PFSK-1 (cell line): ENCODE results near the gene DAB1.

Experiments
- FOXP2 ChIP-seq: optimal IDR thresholded peaks from 2 replicates; pipeline ENCODE3; 2011; ENCODE audit warnings: borderline replicate concordance, control low read depth, inconsistent platforms; ENCODE audit not compliant: insufficient read depth; ENCODE audit errors: extremely low read length, extremely low read depth
- POLR2AphosphoS5 ChIP-seq: IDR thresholded peaks from 2 replicates; pipeline ENCODE4 v1.6.1; 2012; ENCODE audit warnings: low read depth, mild to moderate bottlenecking, control low read depth, low read length, moderate library complexity
- SIN3A ChIP-seq: IDR thresholded peaks from 2 replicates; pipeline ENCODE4 v1.6.1; 2012; ENCODE audit warnings: mild to moderate bottlenecking, low read length, moderate library complexity, borderline replicate concordance; ENCODE audit not compliant: insufficient read depth
- TAF1 ChIP-seq: IDR thresholded peaks from 2 replicates; pipeline ENCODE4 v1.6.1; 2012; ENCODE audit warnings: low read length, control low read depth, borderline replicate concordance; ENCODE audit not compliant: insufficient read depth
- TF ChIP-seq, protein P1 (sequence below), 2 experiments: IDR thresholded peaks; 2 replicates each; pipeline versions ENCODE4 v1.6.1 to v1.8.0; 2011 to 2012; ENCODE audit warnings: low read depth in 2 of 2, low read length in 2 of 2, control low read depth in 1 of 2, inconsistent platforms in 1 of 2, mild to moderate bottlenecking in 1 of 2, moderate library complexity in 1 of 2; ENCODE audit not compliant: insufficient read depth in 1 of 2

Gene DAB1

DNA sequence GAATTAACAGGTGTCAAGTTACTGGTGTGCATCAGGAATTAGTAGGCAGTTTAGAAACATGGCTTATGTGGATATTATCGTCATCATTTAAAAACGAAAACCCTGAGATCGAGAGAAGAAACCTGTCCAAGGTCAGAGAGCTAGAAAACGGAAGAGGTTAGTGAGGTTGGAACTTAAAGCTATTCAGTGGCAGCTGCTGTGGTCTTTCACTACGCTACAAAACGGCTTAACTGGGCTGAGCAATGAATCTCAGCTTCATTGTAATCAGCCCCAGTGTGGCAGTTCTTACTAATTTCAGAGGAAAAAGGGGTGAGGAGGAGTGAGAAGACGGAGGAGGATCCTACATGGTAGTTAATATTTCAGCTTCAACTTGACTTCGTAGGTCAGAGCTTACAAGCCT is 77.9 kb downstream of the DAB1 start:
- TF ChIP-seq TAF1: no peak
- no peak for TF ChIP-seq POLR2AphosphoS5
- TF ChIP-seq, protein P1, sequence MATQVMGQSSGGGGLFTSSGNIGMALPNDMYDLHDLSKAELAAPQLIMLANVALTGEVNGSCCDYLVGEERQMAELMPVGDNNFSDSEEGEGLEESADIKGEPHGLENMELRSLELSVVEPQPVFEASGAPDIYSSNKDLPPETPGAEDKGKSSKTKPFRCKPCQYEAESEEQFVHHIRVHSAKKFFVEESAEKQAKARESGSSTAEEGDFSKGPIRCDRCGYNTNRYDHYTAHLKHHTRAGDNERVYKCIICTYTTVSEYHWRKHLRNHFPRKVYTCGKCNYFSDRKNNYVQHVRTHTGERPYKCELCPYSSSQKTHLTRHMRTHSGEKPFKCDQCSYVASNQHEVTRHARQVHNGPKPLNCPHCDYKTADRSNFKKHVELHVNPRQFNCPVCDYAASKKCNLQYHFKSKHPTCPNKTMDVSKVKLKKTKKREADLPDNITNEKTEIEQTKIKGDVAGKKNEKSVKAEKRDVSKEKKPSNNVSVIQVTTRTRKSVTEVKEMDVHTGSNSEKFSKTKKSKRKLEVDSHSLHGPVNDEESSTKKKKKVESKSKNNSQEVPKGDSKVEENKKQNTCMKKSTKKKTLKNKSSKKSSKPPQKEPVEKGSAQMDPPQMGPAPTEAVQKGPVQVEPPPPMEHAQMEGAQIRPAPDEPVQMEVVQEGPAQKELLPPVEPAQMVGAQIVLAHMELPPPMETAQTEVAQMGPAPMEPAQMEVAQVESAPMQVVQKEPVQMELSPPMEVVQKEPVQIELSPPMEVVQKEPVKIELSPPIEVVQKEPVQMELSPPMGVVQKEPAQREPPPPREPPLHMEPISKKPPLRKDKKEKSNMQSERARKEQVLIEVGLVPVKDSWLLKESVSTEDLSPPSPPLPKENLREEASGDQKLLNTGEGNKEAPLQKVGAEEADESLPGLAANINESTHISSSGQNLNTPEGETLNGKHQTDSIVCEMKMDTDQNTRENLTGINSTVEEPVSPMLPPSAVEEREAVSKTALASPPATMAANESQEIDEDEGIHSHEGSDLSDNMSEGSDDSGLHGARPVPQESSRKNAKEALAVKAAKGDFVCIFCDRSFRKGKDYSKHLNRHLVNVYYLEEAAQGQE (IDR thresholded peaks at IDR 0.05; ENCODE audit: insufficient read depth in 1 of 2, low read depth in 2 of 2, low read length in 2 of 2): no peak
- TF ChIP-seq FOXP2: no peak
- no peak for TF ChIP-seq SIN3A

DNA sequence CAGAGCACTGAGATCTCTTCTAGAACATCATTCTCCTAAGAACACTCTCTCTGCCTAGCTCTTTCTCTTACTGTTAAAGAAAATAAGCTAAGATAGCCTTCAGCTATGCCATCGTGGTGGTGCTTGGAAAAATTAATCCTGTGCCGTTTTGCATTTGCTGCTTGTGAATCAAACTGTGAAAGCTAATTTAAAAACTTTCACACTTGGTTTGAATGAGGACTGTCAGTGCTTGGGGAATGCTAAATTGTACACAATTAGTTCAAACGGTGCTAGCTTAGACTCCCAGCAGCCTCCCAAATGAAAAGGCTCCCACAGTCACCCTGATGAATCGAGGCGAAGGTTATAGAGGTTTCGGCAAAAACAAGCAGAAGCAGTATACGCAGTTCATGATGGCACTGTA is 79.6 kb downstream of the DAB1 start:
- TF ChIP-seq POLR2AphosphoS5 (no peak), SIN3A (no peak), TAF1 (no peak), FOXP2 (no peak)
- TF ChIP-seq, protein P1 (IDR thresholded peaks at IDR 0.05; ENCODE audit: insufficient read depth in 1 of 2, low read depth in 2 of 2, low read length in 2 of 2): no peak

DNA sequence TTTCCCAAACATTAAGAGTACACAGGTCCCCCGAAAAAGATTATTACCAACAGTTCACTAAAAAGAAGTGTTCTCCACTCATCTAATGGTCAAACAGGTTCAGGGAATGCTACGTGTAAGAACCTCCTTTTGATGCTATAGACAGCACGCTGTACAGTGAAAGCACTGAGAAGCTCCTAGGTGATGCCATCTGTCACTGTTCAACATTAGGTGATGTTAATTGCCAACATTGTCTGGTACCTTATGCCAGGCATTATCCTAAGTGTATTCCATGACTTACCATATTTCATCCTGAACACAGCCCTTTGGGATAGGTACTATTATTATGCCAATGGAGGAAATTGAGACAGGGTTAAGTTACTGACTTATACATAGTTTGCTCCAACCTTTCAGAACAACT is 82.1 kb downstream of the DAB1 start:
- TF ChIP-seq FOXP2: no peak
- TF ChIP-seq, protein P1 (IDR thresholded peaks at IDR 0.05; ENCODE audit: insufficient read depth in 1 of 2, low read depth in 2 of 2, low read length in 2 of 2): no peak
- TF ChIP-seq POLR2AphosphoS5: no peak
- no peak for TF ChIP-seq TAF1
- TF ChIP-seq SIN3A: no peak

DNA sequence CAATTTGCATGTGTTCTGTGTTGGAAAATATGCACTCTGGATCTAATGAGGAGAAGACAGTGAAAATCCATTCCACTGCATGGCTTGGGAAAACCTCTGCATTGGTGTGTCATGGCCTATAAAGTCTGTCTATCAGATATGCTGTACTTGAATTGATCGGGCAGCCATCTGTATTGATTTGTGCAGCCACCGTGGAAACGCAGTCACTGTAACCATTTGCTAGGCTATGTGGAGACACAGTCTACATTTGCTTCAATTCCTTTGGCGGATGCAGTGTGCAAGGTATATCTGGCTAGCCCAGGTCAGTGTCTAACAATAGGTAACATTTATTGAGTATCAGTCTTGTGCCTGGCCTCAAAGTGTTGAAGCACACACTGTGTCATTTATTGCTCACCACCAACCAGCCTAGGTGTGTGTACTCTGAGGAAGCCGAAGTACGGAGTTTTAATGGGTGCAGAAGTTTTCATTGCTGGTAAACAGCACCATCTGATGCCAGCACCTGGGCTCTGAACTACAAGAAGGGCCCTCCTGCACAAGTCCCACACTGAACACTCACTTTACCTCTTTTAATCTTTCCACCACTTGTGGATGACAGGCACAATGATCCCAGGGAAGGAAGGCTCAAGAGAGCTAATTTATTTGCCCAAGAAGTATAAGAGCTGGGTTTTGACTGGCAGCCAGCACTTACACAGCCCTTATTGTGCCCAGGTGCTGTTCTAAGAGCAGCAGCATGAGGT is 83.4 kb downstream of the DAB1 start:
- no peak for TF ChIP-seq TAF1
- TF ChIP-seq FOXP2: no peak
- no peak for TF ChIP-seq POLR2AphosphoS5

DNA sequence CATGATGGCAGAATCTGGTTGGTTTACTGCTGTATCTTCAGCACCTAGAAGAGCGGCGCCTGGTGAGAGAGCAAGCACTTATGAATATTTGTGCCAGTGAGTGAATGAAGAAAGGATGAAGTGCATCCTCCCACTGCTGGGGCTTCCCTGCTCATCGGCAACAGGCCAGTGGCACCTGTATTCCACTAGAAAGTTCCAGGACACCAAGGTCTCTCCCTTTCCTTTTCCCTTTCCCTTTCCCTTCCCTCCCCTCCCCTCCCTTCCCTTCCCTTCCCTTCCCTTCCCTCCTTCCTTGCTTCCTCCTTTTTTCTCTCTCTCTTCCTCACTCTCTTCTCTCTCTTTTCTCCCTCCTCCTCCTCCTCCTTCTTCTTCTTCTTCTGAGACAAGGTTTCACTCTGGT is 86.2 kb downstream of the DAB1 start:
- no peak for TF ChIP-seq POLR2AphosphoS5
- TF ChIP-seq FOXP2: no peak
- TF ChIP-seq, protein P1 (IDR thresholded peaks at IDR 0.05; ENCODE audit: insufficient read depth in 1 of 2, low read depth in 2 of 2, low read length in 2 of 2): no peak
- TF ChIP-seq SIN3A: no peak
- TF ChIP-seq TAF1: no peak
